OCI-M2 (cell line): ENCODE results near the gene HELLS.
"Not testable (repeated sequence)": the region's sequence is repeated elsewhere in the genome, so short reads cannot be mapped to it uniquely, and the experiment has no call there.

ENCODE experiments used
- DNase-seq: peaks from one replicate; lab custom pipeline; 2025; ENCODE audit not compliant: unreplicated experiment; lab: John Stamatoyannopoulos, UW

The HELLS gene

DNA sequence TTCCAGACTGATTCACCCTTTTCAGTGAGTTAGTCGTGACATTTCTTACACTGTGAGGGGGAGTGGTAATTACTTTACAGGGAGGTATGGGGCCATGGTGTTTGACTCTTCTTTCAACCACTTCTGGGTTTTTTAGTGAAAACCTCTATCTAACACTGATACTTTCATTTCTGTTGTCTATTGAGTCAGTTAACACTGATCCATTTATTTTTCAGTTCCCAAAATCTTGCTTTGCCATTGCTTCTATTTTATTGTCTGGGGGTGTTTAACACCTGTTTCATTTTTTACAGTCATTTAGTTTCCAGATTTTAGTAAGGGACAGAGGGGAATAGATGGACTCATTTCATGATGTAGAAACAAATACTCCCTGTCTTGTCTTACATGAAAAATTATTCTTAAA lies 61.5 kb downstream of the HELLS start:
- no peak for DNase-seq

DNA sequence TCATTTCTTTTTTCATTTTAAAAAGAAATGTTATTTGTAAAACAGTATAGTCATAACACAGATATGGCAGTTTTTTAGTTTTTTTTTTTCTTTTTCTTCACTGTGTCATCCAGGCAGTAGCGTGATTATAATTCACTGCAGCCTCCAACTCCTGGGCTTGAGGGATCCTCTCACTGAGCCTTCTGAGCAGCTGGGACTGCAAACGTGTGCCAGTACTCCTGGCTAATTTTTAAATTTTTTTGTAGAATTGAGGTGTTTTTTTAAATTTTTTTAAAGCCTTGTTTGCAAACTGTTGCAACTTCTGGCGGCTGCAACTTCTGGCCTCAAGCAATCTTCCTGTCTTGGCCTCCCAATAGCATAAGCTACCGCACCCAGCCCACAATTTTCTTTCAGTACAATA lies 63.0 kb downstream of the HELLS start:
- DNase-seq = no peak

DNA sequence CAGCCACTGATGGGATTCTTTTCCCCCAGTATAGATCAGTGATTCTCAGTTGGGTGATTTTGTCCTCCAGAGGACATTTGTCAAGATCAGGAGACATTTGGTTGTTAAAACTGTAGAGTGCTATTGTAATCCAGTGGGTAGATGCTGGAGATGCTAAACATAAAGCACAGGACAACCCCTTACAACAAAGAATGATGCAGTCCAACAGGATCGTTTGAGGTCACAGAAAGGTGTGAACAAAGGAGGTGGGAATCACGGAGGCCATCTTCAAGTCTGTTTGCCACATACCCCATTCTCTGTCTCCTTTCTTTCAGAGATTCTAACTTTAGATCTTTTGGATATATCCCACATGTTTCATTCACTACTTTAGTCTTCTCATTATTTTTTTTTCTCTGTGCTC lies 69.0 kb downstream of the HELLS start:
- no peak for DNase-seq

DNA sequence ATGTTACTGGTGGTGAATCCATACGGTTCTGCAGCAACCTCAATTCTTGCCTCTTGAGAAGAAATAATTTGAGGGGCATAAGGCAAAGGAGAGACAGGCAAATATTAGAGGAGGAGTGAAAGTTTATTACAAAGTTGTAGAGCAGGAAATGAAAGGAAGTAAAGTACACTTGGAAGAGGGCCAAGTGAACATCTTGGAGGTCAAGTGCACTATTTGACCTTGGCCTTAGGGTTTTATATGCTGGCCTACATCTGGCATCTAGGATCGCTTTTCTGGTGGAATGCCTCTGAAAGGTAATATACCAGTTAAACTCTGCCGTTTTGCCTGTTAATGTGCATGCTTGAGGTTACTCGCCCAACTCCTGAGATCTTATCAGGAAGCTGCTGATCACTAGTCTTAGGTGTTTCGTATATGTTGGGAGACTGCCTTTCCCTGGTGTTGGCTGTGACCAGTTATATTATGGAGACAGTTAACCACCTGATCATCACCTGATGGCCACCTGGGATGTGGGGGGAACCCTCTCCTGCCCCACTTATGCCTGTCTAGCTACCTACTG lies 71.9 kb downstream of the HELLS start:
- DNase-seq = no peak

DNA sequence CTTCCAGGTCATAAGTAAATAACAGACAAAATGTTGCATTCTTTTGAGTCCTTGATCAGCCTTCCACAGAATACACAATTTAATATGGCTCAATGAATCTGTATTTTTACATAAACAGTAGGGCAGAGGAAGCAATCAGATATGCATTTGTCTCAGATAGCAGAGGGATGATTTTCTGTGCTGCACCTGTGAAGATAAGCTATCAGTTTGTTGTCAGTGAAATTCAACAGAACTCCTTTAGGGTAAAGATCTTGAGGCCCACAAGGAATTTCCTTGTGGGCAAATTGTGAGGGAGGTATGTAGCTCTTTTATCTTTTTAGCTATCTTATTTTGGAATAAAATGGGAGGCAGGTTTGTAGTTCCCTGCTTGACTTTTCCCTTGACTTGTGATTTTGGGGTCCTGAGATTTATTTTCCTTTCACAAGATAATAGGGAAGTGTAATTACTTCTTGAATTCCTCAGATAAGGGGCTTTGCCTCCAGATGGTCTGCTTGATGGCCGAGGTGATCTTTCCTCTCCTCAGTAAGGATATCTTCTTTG lies 77.1 kb downstream of the HELLS start:
- no peak for DNase-seq

DNA sequence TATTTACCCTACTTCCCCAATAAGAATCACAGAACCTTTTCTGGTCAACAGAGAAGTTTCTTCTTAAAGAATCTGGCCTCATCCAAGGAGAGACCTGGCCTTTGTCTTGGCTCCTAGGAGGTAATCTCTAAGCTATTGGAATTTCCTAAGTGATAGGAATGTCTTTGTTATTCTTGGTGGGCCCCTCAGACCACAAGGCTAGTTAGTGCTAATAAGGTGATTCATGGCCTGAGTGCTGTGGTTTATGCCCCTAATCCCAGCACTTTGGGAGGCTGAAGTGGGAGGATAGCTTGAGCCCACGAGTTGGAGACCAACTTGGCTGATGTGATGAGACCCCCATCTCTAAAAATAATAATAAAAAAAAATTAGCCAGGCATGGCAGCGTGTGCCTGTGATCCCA lies 78.0 kb downstream of the HELLS start:
- no peak for DNase-seq

DNA sequence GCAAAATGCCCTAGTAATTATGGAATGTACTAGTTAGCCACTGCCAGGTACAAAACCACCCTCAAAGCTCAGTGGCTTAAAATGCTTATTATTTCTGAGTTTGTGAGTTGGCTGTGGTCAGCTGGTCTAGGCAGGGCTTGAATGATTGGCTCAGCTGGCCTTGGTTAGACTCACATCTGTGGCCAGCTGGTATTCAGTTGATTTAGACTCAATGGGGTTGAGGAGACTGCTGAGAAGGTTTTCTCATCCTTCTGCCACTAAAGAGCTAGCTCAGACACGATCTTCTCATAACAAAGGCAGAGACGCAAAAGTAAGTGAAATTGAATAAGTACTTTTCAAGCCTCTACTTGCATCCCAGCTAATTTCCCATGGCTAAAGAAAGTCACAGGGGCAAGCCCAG lies 80.9 kb downstream of the HELLS start:
- no peak for DNase-seq

DNA sequence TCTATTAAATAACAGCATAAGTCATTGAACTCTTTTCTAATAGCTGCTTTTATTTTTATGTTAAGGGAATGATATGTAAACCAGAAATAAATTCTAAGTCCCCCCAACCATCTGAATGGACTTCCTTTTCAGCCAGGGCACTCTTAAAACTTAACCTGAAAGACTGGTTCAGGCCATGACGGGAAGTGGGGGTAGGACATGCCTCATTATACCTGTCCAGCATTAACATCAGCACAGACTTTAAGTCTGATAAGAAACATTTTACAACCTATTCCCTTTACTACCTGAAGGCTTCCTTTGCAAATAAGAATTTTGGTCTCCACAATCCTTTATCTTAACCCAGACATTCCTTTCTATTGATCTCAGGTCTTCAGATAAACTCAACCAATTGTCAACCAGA lies 81.9 kb downstream of the HELLS start:
- DNase-seq = no peak

DNA sequence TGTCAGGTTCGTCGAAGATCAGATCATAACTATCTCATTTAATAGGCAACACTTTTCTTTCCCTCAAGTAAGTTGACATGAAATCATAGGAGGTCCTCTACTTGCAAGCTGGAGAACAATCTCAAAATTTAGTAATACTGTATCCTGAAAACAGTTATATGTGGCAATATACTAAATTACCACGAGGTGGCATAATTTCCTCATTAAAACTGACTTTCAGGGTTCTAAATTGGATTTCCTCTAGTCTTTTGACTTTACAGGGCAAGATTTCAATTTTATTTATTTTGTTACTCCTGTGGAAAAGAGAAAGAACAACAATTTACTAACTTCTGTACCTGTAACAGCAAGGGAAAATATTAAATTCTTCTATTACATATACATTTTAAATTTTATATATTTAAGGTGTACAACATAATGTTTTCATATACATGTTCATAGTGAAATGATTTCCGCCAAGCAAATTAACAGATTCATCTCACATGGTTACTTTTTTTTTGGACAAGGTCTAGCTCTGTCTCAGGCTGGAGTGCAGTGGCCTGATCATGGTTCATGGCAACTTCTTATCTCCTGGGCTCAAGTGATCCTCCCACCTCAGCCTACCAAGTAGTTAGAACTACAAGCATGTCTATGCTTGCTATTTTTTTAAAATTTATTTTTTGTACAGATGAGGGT lies 84.6 kb downstream of the HELLS start:
- no peak for DNase-seq

DNA sequence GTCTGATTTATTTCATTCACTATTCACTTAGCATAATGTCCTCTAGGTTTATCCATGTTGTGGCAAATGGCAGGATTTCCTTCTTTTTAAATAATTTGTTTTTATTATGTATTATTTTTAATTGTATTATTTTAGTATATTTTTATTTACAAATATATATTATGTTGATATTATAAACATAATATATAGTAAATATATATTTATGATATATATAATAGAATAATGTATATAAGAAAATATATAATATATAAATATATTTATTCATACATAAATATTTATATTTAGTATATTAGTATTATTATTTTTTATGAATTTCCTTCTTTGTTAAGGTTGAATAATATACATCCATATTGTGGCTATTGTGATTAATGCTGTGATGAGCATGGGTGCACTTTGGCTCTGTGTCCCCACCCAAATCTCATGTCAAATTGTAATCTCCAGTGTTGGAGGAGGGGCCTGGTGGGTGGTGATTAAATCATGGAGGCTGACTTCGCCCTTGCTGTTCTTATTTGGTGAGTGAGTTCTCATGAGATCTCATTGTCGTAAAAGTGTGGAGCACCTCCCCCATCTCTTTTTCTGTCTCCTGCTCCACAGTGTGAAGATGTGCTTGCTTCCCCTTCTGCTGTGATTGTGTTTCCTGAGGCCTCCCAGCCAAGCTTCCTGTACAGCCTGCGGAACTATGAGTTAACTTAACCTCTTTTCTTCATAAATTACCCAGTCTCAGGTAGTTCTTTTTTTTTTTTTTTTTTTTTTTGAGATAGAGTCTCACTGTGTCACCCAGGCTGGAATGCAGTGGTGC lies 85.7 kb downstream of the HELLS start:
- DNase-seq = no peak

DNA sequence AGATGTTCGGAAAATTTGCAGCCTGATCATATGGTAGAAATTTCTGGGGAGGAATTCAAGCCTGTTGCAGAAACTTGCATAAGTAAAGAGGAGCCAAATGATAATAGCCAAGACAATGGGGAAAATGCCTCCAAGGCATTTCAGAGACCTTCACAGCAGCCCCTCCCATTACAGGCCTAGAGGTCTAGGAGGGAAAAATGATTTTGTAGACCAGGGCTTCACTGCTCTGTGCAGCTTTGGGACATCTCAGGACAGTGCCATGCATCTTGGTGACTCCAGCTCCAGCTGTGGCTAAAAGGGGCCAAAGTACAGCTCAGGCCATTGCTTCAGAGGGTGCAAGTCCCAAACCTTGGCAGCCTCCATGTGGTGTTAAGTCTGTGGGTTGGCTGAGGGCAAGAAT lies 87.4 kb downstream of the HELLS start:
- DNase-seq = no peak

DNA sequence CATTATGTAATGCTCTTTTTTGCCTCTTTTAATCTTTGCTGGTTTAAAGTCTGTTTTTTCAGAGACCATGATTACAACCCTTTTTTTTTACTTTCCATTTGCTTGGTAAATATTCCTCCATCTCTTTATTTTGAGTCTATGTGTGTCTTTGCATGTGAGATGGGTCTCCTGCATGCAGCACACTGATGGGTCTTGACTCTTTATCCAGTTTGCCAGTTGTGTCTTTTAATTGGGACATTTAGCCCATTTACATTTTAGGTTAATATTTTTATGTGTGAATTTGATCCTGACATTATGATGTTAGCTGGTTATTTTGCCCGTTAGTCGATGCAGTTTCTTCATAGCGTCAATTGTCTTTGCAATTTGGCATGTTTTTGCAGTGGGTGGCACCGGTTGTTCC lies 92.5 kb downstream of the HELLS start:
- DNase-seq = not testable (repeated sequence)

DNA sequence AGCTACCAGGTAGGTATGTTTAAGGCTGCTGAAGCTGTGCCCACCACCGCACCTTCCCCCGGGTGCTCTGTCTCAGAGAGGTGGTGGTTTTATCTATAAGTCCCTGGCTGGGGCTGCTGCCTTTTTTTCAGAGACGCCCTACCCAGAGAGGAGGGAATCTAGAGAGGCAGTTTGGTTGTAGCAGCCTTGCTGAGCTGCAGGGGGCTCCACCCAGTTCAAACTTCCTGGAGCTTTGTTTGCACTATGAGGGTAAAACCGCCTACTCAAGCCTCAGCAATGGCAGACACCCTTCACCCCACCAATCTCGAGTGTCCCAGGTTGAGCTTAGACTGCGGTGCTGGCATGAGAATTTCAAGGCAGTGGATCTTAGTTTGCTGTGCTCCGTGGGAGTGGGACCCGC lies 94.3 kb downstream of the HELLS start:
- no peak for DNase-seq

DNA sequence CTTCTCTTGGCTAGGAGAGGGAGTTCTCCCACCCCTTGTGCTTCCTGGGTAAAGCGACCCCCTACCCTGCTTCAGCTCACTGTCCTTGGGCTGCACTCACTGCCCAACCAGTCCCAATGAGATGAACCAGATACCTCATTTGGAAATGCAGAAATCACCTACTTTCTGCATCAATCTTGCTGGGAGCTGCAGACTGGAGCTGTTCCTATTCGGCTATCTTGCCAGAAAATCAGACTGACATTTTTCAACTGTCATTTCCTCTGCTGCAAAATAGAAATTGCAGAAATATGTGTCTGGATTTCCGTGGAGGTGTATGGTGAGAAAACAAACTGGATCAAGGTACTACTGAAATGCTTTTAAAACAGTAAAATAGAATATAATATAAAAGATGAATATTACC lies 95.0 kb downstream of the HELLS start:
- DNase-seq = no peak

DNA sequence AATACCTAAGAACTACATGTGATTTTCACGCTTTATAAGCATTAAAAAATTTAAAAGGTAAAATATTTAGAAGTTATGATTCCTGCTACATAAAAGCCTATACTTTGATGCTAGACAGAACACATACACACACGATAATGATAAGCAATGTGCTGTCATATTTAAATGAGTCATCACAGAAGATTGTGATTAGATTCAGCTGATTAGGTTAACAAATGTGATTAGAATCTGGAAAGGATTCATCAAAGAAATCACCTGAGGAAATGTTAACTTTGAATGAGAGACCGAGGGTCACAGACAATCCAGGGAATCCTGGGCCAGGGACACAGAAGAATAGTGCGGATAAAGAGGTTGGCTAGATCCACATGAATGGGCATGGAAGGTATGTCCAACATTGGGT lies 95.9 kb downstream of the HELLS start:
- DNase-seq = no peak

DNA sequence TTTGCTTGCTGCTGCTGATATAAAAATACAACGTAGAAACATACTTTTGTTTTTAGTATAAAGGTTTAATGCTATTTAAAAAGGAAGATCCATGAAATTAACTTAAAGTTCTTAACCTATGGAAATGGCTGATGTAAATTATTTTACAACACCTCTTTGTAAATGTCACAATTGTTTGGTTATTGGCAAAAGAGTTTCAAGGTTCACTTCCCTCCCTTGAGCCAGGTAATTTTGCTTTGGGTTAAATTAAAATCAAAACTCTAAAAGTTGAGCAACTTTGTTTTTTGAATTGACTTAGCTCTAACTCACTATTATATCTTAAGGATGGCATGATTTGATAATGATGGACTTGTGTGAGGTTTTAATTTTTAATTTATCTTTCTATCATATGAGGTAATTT lies 98.8 kb downstream of the HELLS start:
- DNase-seq = no peak

DNA sequence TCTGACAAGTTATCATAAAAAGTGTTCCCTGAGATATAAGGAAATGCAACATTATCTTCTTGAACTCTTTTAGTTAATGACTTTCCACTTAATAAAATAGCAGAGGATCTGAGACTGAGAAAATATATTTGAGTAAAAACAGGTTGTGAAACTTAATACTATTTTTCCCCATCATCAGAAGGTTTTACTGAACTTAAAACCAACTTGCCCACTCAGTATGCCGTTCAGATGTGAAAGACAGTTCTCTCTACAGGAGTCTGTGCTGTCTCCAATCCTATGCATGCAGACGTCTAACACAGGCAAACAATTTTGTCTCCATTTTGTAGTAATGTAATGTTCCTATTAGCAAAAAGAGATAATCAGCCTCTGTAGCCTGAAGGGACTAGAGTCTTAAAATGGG lies 99.7 kb downstream of the HELLS start:
- DNase-seq = no peak
